ENCODE results near the gene TAB2. TPM values are rescaled to one million over a fixed set of nuclear protein-coding genes. Genes with fewer than 3 reads are reported as not detected.

Gene TAB2
- total and polyA plus RNA-seq, 9 of the 15 experiments (the other 6 are each of a cell fraction or from before 2014, with no cell fraction given) = 9.1 to 38.3 (median 18.6) TPM

GRCh38 chr6:149405823-149406765 lies 88.6 kb downstream of the TAB2 start (continued):
- 0 out of 2 replicates have a peak, but pooled peaks have one; percentile 13 for TF ChIP-seq E4F1 (CRISPR knock-in tag; IDR thresholded peaks at IDR 0.05; ENCODE audit: borderline replicate concordance)
- TF ChIP-seq PKNOX1 (IDR thresholded peaks at IDR 0.05) = peak; percentile 26; the same call in 1 of the 2 replicates
- no peak for TF ChIP-seq ZFP91 (CRISPR knock-in tag; IDR thresholded peaks at IDR 0.05)
